Naive thymus-derived CD4-positive, alpha-beta T cell (primary cell): ENCODE data around the gene MORN1. TPM values are rescaled to one million over a fixed set of nuclear protein-coding genes. Genes with fewer than 3 reads are reported as not detected.

Experiments
- ATAC-seq: fragments of 150-1000 bp; cut with Tn5 transposase; 2 replicates; pipeline ENCODE4 v1.10.0; 2021; ENCODE audit warnings: mild to moderate bottlenecking, moderate library complexity
- CTCF ChIA-PET: fragments of 350-600 bp; sonication (Branson Sonifier 250); formaldehyde crosslinking; loops from one replicate; lab custom pipeline; 2021; ENCODE audit warnings: antibody characterized with exemption; lab: Charles Lee
- POLR2A ChIA-PET: fragments of 350-600 bp; sonication (Branson Sonifier 250); formaldehyde crosslinking; loops from one replicate; lab custom pipeline; 2021; ENCODE audit warnings: antibody characterized with exemption, inconsistent platforms; lab: Charles Lee
- DNase-seq, 9 donors: peaks; one replicate each; pipeline versions ENCODE4 v3.0.0 to v3.0.0-alpha.2; 2020 to 2022; ENCODE audit warnings: mixed read lengths in 1 of 9
- H3K27ac ChIP-seq: one replicate; pipeline ENCODE4 v1.7.0; 2013; ENCODE audit warnings: mild to moderate bottlenecking, low read depth, low read length, moderate library complexity
- H3K27me3 ChIP-seq, 2 donors: one replicate each; pipeline ENCODE4 v1.7.0; 2013; ENCODE audit warnings: low read length in 2 of 2, mild to moderate bottlenecking in 2 of 2, moderate library complexity in 2 of 2; ENCODE audit not compliant: control insufficient read depth in 2 of 2, insufficient read depth in 2 of 2
- H3K36me3 ChIP-seq, 3 experiments: 1 replicate in 2 of 3; 2 replicates in 1 of 3; pipeline ENCODE4 v1.7.0; 2013; ENCODE audit warnings: low read length in 3 of 3, mild to moderate bottlenecking in 3 of 3, moderate library complexity in 1 of 3; ENCODE audit not compliant: insufficient read depth in 3 of 3, control insufficient read depth in 2 of 3
- H3K4me1 ChIP-seq, 2 donors: one replicate each; pipeline ENCODE4 v1.7.0; 2013; ENCODE audit warnings: low read length in 2 of 2, mild to moderate bottlenecking in 2 of 2, moderate library complexity in 1 of 2; ENCODE audit not compliant: control insufficient read depth in 2 of 2, insufficient read depth in 2 of 2
- H3K4me3 ChIP-seq: 2 replicates; pipeline ENCODE4 v1.7.0; 2013; ENCODE audit warnings: mild to moderate bottlenecking, low read length
- H3K9me3 ChIP-seq, 3 experiments: 1 replicate in 2 of 3; 2 replicates in 1 of 3; pipeline ENCODE4 v1.7.0; 2013; ENCODE audit warnings: low read length in 3 of 3; ENCODE audit not compliant: control insufficient read depth in 2 of 3
- H3K27ac Mint-ChIP-seq, 9 donors: one replicate each; pipeline ENCODE4 v1.8.0; 2020 to 2022; ENCODE audit warnings: mixed read lengths in 9 of 9, mild to moderate bottlenecking in 8 of 9, moderate library complexity in 5 of 9, inconsistent platforms in 2 of 9
- H3K27me3 Mint-ChIP-seq, 5 donors: one replicate each; pipeline ENCODE4 v1.8.0; 2021 to 2022; ENCODE audit warnings: mixed read lengths in 5 of 5, mild to moderate bottlenecking in 1 of 5
- H3K36me3 Mint-ChIP-seq, 5 donors: one replicate each; pipeline ENCODE4 v1.8.0; 2020 to 2022; ENCODE audit warnings: mixed read lengths in 5 of 5, mild to moderate bottlenecking in 3 of 5, inconsistent platforms in 1 of 5
- H3K4me1 Mint-ChIP-seq, 7 donors: one replicate each; pipeline ENCODE4 v1.8.0; 2020 to 2022; ENCODE audit warnings: mixed read lengths in 7 of 7, mild to moderate bottlenecking in 3 of 7, inconsistent platforms in 1 of 7
- H3K4me3 Mint-ChIP-seq, 10 donors: one replicate each; pipeline ENCODE4 v1.8.0; 2020 to 2022; ENCODE audit warnings: mild to moderate bottlenecking in 10 of 10, mixed read lengths in 10 of 10, moderate library complexity in 6 of 10, inconsistent platforms in 2 of 10
- H3K9me3 Mint-ChIP-seq, 11 donors: one replicate each; pipeline ENCODE4 v1.8.0; 2020 to 2022; ENCODE audit warnings: mixed read lengths in 11 of 11, mild to moderate bottlenecking in 4 of 11, inconsistent platforms in 1 of 11, moderate library complexity in 1 of 11
- intact Hi-C, 2 donors: fragments of 100-400 bp; cut with micrococcal nuclease; formaldehyde crosslinking; loops; one replicate each; pipeline ENCODE4 v1.15.1; 2023
- polyA plus RNA-seq, 2 donors: library from polyadenylated mRNA; unstranded; fragments of 300-500 nt; fragmentation: Illumina TruSeq; gene quantifications; one replicate each; pipeline ENCODE4 v1.2.3, GENCODE V29; 2021
- total RNA-seq, 6 experiments: library from RNA in 5 of 6; stranded (reverse) in 5 of 6; gene quantifications; 1 replicate in 5 of 6; 2 replicates in 1 of 6; pipeline ENCODE4 v1.2.3 and lab custom pipeline; 2021 to 2026

The MORN1 gene
- total and polyA plus RNA-seq, 7 experiments from 2014 or later: 5.0 to 16.4 (median 9.2) TPM

- Mint-ChIP-seq H3K36me3 (peaks cover 8 to 31% (median 15%) of the 10 kb centered on the region in 5 donors), H3K9me3 (no peaks in the 10 kb centered on the region), H3K4me3 (no peak overlapping the region), H3K4me1 (peaks cover 5 to 17% (median 8%) of the 10 kb centered on the region in 7 donors), H3K27ac (peak overlapping the region in 6 of 9 donors; percentile 7 to 84 (median 68)), H3K27me3 (no peaks in the 10 kb centered on the region)
- ChIA-PET POLR2A (interaction anchor here (0.8 to 1.2 kb wide), 3 partner anchors 17 to 85 kb away, joined by 3 read pairs; no protein-coding TSS in a partner anchor), CTCF (no interaction called here)
- intact Hi-C loops: no loop called here
- Histone ChIP-seq H3K9me3 (no peaks in the 10 kb centered on the region), H3K36me3 (peaks cover 0 to 52% (median 13%) of the 10 kb centered on the region in 3 experiments), H3K4me1 (peaks cover 13 to 20% of the 10 kb centered on the region in 2 donors), H3K4me3 (no peak overlapping the region), H3K27ac (peak overlapping the region; percentile 29), H3K27me3 (no peaks in the 10 kb centered on the region)
- DNase-seq (no peak), ATAC-seq (no peak)
Measured at GRCh38 chr1:2308844-2309243, 82.5 kb downstream of the MORN1 start.

GRCh38 chr1:2307972-2308371, 83.4 kb downstream of the MORN1 start:
- POLR2A ChIA-PET: interaction anchor here (1.2 kb wide), 1 partner anchor 86 kb away, joined by 3 read pairs; no protein-coding TSS in a partner anchor
- CTCF ChIA-PET: no interaction called here
- Histone ChIP-seq H3K9me3 (no peaks in the 10 kb centered on the region), H3K4me1 (peaks cover 10 to 14% of the 10 kb centered on the region in 2 donors), H3K27me3 (no peaks in the 10 kb centered on the region), H3K4me3 (no peak overlapping the region), H3K27ac (no peak overlapping the region), H3K36me3 (peaks cover 0 to 60% (median 13%) of the 10 kb centered on the region in 3 experiments)
- H3K27ac Mint-ChIP-seq: peak overlapping the region in 7 of 9 donors; percentile 7 to 84 (median 76)
- H3K27me3 Mint-ChIP-seq: no peaks in the 10 kb centered on the region
- intact Hi-C loops: no loop called here
- no peak for DNase-seq
- H3K4me1 Mint-ChIP-seq: peaks cover 0 to 15% (median 6%) of the 10 kb centered on the region in 7 donors
- peaks cover 8 to 37% (median 15%) of the 10 kb centered on the region in 5 donors for H3K36me3 Mint-ChIP-seq
- ATAC-seq: no peak
- no peak overlapping the region for H3K4me3 Mint-ChIP-seq
- no peaks in the 10 kb centered on the region for H3K9me3 Mint-ChIP-seq

GRCh38 chr1:2307064-2307605, 84.2 kb downstream of the MORN1 start:
- intact Hi-C loops: no loop called here
- CTCF ChIA-PET: interaction anchor here (1.0 to 1.4 kb wide), 2 partner anchors 9 to 73 kb away, joined by 3 to 6 read pairs; no protein-coding TSS in a partner anchor

GRCh38 chr1:2306151-2306978, 85.0 kb downstream of the MORN1 start:
- no peak for ATAC-seq
- H3K27me3 ChIP-seq: no peaks in the 10 kb centered on the region
- H3K9me3 Mint-ChIP-seq: no peaks in the 10 kb centered on the region
- peaks cover 7 to 22% (median 16%) of the 10 kb centered on the region in 7 donors for H3K4me1 Mint-ChIP-seq
- ChIA-PET CTCF (interaction anchor here (1.0 to 1.4 kb wide), 2 partner anchors 10 to 72 kb away, joined by 3 to 6 read pairs; no protein-coding TSS in a partner anchor), POLR2A (interaction anchor here (0.6 to 1.2 kb wide), 4 partner anchors 34 to 109 kb away, joined by 3 to 5 read pairs (median 4); no protein-coding TSS in a partner anchor)
- DNase-seq: no peak
- no peak overlapping the region for H3K27ac ChIP-seq
- no peak overlapping the region for H3K4me3 ChIP-seq
- H3K4me3 Mint-ChIP-seq: no peak overlapping the region
- no peaks in the 10 kb centered on the region for H3K27me3 Mint-ChIP-seq
- intact Hi-C loops: no loop called here
- peaks cover 12 to 14% of the 10 kb centered on the region in 2 donors for H3K4me1 ChIP-seq
- peak overlapping the region in 4 of 9 donors; percentile 44 to 77 (median 54) for H3K27ac Mint-ChIP-seq
- H3K9me3 ChIP-seq: no peaks in the 10 kb centered on the region
- peaks cover 0 to 66% (median 18%) of the 10 kb centered on the region in 3 experiments for H3K36me3 ChIP-seq
- peaks cover 8 to 37% (median 15%) of the 10 kb centered on the region in 5 donors for H3K36me3 Mint-ChIP-seq

More at GRCh38 chr1:2307064-2307605, 84.2 kb downstream of the MORN1 start:
- Mint-ChIP-seq H3K27me3 (no peaks in the 10 kb centered on the region), H3K36me3 (peaks cover 8 to 37% (median 15%) of the 10 kb centered on the region in 5 donors), H3K4me1 (peaks cover 2 to 15% (median 10%) of the 10 kb centered on the region in 7 donors), H3K9me3 (no peaks in the 10 kb centered on the region), H3K27ac (peak overlapping the region in 5 of 9 donors; percentile 27 to 77 (median 52)), H3K4me3 (no peak overlapping the region)
- H3K27ac ChIP-seq: no peak overlapping the region
- POLR2A ChIA-PET: interaction anchor here (0.6 to 1.2 kb wide), 4 partner anchors 35 to 109 kb away, joined by 3 to 5 read pairs (median 4); no protein-coding TSS in a partner anchor
- no peak overlapping the region for H3K4me3 ChIP-seq
- no peak for ATAC-seq
- H3K36me3 ChIP-seq: peaks cover 0 to 66% (median 18%) of the 10 kb centered on the region in 3 experiments
- peaks cover 10 to 12% of the 10 kb centered on the region in 2 donors for H3K4me1 ChIP-seq
- H3K9me3 ChIP-seq: no peaks in the 10 kb centered on the region
- no peaks in the 10 kb centered on the region for H3K27me3 ChIP-seq
- no peak for DNase-seq

GRCh38 chr1:2304921-2305681, 86.3 kb downstream of the MORN1 start:
- H3K27me3 ChIP-seq: no peaks in the 10 kb centered on the region
- H3K9me3 Mint-ChIP-seq: no peaks in the 10 kb centered on the region
- peaks cover 7 to 33% (median 20%) of the 10 kb centered on the region in 7 donors for H3K4me1 Mint-ChIP-seq
- H3K4me1 ChIP-seq: peaks cover 19 to 21% of the 10 kb centered on the region in 2 donors
- intact Hi-C loops: loop anchor here in 1 of 2 donors (5.0 kb wide), 2 partner anchors 242 to 388 kb away; partner anchors contain the start of genes CALML6 and TMEM52
- H3K9me3 ChIP-seq: no peaks in the 10 kb centered on the region
- peak overlapping the region in 1 of 10 donors; percentile 44 for H3K4me3 Mint-ChIP-seq
- ChIA-PET CTCF (no interaction called here), POLR2A (interaction anchor here (1.3 to 1.5 kb wide), 2 partner anchors 8 to 110 kb away, joined by 4 read pairs; no protein-coding TSS in a partner anchor)
- peaks cover 8 to 37% (median 15%) of the 10 kb centered on the region in 5 donors for H3K36me3 Mint-ChIP-seq
- peak overlapping the region in 5 of 9 donors; percentile 8 to 74 (median 17) for H3K27ac Mint-ChIP-seq
- DNase-seq (no peak), ATAC-seq (no peak)
- peaks cover 0 to 66% (median 18%) of the 10 kb centered on the region in 3 experiments for H3K36me3 ChIP-seq
- H3K27ac ChIP-seq: peak overlapping the region; percentile 26
- H3K27me3 Mint-ChIP-seq: no peaks in the 10 kb centered on the region
- H3K4me3 ChIP-seq: no peak overlapping the region
